Measurements from ENCODE around the gene AGBL5. TPM values are rescaled to one million over a fixed set of nuclear protein-coding genes. Genes with fewer than 3 reads are reported as not detected.

Gene AGBL5
- total and polyA plus RNA-seq, 3 donors from 2014 or later, result 227 to 784 (median 294) TPM

- H3K4me1 ChIP-seq, result peaks cover 5% of the 10 kb centered on the region
Measured at GRCh38 chr2:27025281-27025800, 26.1 kb upstream of the AGBL5 start.

GRCh38 chr2:27025861-27026851 lies 25.3 kb upstream of the AGBL5 start:
- WGBS, 2 donors, result 82 to 89% methylated on average over 22 to 24 of the region's 24 CpGs
- Histone ChIP-seq H3K4me1 (no peaks in the 10 kb centered on the region), H3K9me3 (no peaks in the 10 kb centered on the region), H3K36me3 (ENCODE audit: low read depth, missing control alignments) (no peaks in the 10 kb centered on the region), H3K27ac (no peak overlapping the region), H3K4me3 (no peak overlapping the region), H3K27me3 (no peaks in the 10 kb centered on the region)
- no peak for DNase-seq
- intact Hi-C loops (cut with DNase I; ENCODE audit: low total_unique reads), result no loop called here
- no peak for TF ChIP-seq POLR2A (IDR thresholded peaks at IDR 0.05)
- TF ChIP-seq CTCF (IDR thresholded peaks at IDR 0.05), result no peak

More at GRCh38 chr2:27025281-27025800, 26.1 kb upstream of the AGBL5 start:
- no peaks in the 10 kb centered on the region for H3K27me3 ChIP-seq
- 85 to 93% methylated on average over 13 of the region's 13 CpGs for WGBS, 2 donors
- H3K4me3 ChIP-seq, result no peak overlapping the region
- DNase-seq, result no peak
- TF ChIP-seq POLR2A (IDR thresholded peaks at IDR 0.05) (no peak), CTCF (IDR thresholded peaks at IDR 0.05) (no peak)
- H3K36me3 ChIP-seq (ENCODE audit: low read depth, missing control alignments), result no peaks in the 10 kb centered on the region
- no peak overlapping the region for H3K27ac ChIP-seq
- no peaks in the 10 kb centered on the region for H3K9me3 ChIP-seq
- intact Hi-C loops (cut with DNase I; ENCODE audit: low total_unique reads), result no loop called here

GRCh38 chr2:27027211-27027651 lies 24.2 kb upstream of the AGBL5 start:
- Histone ChIP-seq H3K36me3 (ENCODE audit: low read depth, missing control alignments) (no peaks in the 10 kb centered on the region), H3K4me1 (no peaks in the 10 kb centered on the region), H3K27ac (no peak overlapping the region), H3K4me3 (no peak overlapping the region), H3K9me3 (no peaks in the 10 kb centered on the region), H3K27me3 (no peaks in the 10 kb centered on the region)
- WGBS, 2 donors, result 73 to 85% methylated on average over 6 to 10 of the region's 10 CpGs
- TF ChIP-seq CTCF (IDR thresholded peaks at IDR 0.05), result no peak
- no peak for TF ChIP-seq POLR2A (IDR thresholded peaks at IDR 0.05)
- DNase-seq, result no peak
- intact Hi-C loops (cut with DNase I; ENCODE audit: low total_unique reads), result no loop called here

GRCh38 chr2:27029051-27029450 lies 22.4 kb upstream of the AGBL5 start:
- Histone ChIP-seq H3K4me1 (peaks cover 6% of the 10 kb centered on the region), H3K4me3 (no peak overlapping the region), H3K27ac (no peak overlapping the region), H3K9me3 (no peaks in the 10 kb centered on the region), H3K27me3 (no peaks in the 10 kb centered on the region), H3K36me3 (ENCODE audit: low read depth, missing control alignments) (no peaks in the 10 kb centered on the region)
- intact Hi-C loops (cut with DNase I; ENCODE audit: low total_unique reads), result no loop called here
- no peak for DNase-seq
- no peak for TF ChIP-seq POLR2A (IDR thresholded peaks at IDR 0.05)
- TF ChIP-seq CTCF (IDR thresholded peaks at IDR 0.05), result no peak
- WGBS, 2 donors, result 93 to 94% methylated on average over 2 of the region's 2 CpGs

Measured in testis (tissue), 3 donors.